Left lung (tissue), 10 donors: Measurements from ENCODE around the gene CARMIL1. TPM values are rescaled to one million over a fixed set of nuclear protein-coding genes. Genes with fewer than 3 reads are reported as not detected.
A peak's percentile ranks its signal among the peaks of the same experiment; 100 is the strongest.

Experiments
- ATAC-seq: fragments of 200-7000 bp; cut with Tn5 transposase; one replicate; pipeline ENCODE4 v1.9.1; 2020; ENCODE audit warnings: moderate library complexity
- DNase-seq, 4 donors: peaks; one replicate each; pipeline ENCODE4 v3.0.0-alpha.2; 2013 to 2020
- H3K27ac ChIP-seq, 2 donors: fragments of 200-600 bp; sonication (generic) in 1 of 2; one replicate each; pipeline versions ENCODE4 v1.5.0 to v1.8.0; 2020 to 2021
- H3K27me3 ChIP-seq, 2 donors: fragments of 200-600 bp; sonication (generic) in 1 of 2; one replicate each; pipeline versions ENCODE4 v1.5.0 to v1.8.0; 2020 to 2021
- H3K36me3 ChIP-seq, 2 donors: fragments of 200-600 bp; sonication (generic) in 1 of 2; one replicate each; pipeline versions ENCODE4 v1.5.0 to v1.8.0; 2020 to 2021
- H3K4me1 ChIP-seq, 2 donors: fragments of 200-600 bp; one replicate each; pipeline ENCODE4 v1.8.0; 2021
- H3K4me3 ChIP-seq, 2 donors: fragments of 200-600 bp; sonication (generic) in 1 of 2; one replicate each; pipeline versions ENCODE4 v1.5.0 to v1.8.0; 2020 to 2021; ENCODE audit warnings: mild to moderate bottlenecking in 1 of 2
- H3K9me3 ChIP-seq, 2 donors: fragments of 200-600 bp; sonication (generic) in 1 of 2; one replicate each; pipeline versions ENCODE4 v1.5.0 to v1.8.0; 2020 to 2021
- CTCF ChIP-seq, 2 donors: fragments of 200-600 bp; sonication (generic) in 1 of 2; IDR thresholded peaks; one replicate each; pipeline versions ENCODE4 v1.5.0 to v1.8.0; 2021; ENCODE audit warnings: antibody characterized with exemption in 2 of 2
- intact Hi-C, 2 donors: fragments of 100-400 bp; cut with DNase I; formaldehyde crosslinking; loops; one replicate each; pipeline versions ENCODE4 v1.11.2 to v1.14.2; 2022
- polyA plus RNA-seq, 6 donors: library from polyadenylated mRNA; unstranded; fragments of 120-200 nt; gene quantifications; one replicate each; pipeline ENCODE4 v1.2.1, GENCODE V29; 2013; ENCODE audit not compliant: insufficient read length in 6 of 6
- total RNA-seq, 2 donors: library from RNA; stranded (reverse); fragmentation: NEBNext Ultra II Directional; extraction: Animal tissue kit (Norgen Biotek cat#: 25700); gene quantifications; one replicate each; pipeline ENCODE4 v1.2.1, GENCODE V29; 2021
- donor health status: DM: no; HTN: yes; CAD: no.
- donor health status: DM: no; HTN: no; CAD: no.

The CARMIL1 gene
- total and polyA plus RNA-seq, 8 donors, result 16.4 to 32.8 (median 27.4) TPM

DNA sequence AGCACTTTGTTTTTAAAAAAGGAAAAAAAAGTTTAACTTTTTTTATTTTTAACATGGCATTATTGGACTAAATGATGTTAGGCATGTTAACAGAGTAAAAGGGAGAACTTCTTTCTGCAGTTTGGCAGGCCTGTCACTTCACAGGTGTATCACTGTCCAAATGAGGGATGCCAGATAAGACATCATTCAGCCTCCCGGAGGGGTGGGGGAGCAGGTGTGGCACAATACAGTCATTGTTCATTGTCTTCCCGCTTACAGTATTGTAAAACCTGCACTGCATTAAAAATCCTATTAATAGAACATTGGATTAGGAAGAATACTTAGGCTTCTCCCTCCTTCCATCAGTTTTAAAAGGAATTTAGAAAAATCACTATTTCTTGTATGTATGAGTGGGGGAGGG is 80.7 kb downstream of the CARMIL1 start:
- TF ChIP-seq CTCF (IDR thresholded peaks at IDR 0.05), result no peak
- no peaks in the 10 kb centered on the region for H3K9me3 ChIP-seq
- ATAC-seq, result no peak
- H3K27ac ChIP-seq, result peak overlapping the region in 1 of 2 donors; percentile 4
- H3K4me1 ChIP-seq, result peaks cover 5 to 16% of the 10 kb centered on the region in 2 donors
- no peaks in the 10 kb centered on the region for H3K27me3 ChIP-seq
- H3K4me3 ChIP-seq, result no peak overlapping the region
- intact Hi-C loops, result no loop called here
- no peak for DNase-seq
- H3K36me3 ChIP-seq, result no peaks in the 10 kb centered on the region

DNA sequence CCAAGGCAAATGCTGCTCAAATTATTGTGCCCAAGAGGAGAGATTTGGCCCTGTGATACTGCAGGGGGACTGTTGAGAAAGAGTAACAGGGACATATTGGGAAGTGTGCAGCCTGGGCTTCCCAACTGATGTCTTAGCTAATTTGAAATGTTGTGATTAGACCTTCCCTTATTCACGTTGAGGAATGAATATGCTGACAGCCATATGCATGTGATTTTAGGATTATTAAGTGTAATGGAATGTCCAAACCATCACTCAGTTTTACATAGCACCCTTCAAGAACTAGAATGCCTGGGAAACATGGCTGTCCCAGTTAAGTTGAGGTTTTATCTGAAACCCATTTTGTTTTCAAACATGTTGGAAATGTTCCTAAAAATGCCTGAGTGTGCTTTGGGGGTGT is 81.4 kb downstream of the CARMIL1 start:
- TF ChIP-seq CTCF (IDR thresholded peaks at IDR 0.05), result no peak
- Histone ChIP-seq H3K4me1 (peaks cover 5 to 16% of the 10 kb centered on the region in 2 donors), H3K27ac (peak overlapping the region in 1 of 2 donors; percentile 4), H3K27me3 (no peaks in the 10 kb centered on the region), H3K36me3 (no peaks in the 10 kb centered on the region), H3K9me3 (no peaks in the 10 kb centered on the region), H3K4me3 (no peak overlapping the region)
- intact Hi-C loops, result no loop called here
- no peak for DNase-seq
- no peak for ATAC-seq

DNA sequence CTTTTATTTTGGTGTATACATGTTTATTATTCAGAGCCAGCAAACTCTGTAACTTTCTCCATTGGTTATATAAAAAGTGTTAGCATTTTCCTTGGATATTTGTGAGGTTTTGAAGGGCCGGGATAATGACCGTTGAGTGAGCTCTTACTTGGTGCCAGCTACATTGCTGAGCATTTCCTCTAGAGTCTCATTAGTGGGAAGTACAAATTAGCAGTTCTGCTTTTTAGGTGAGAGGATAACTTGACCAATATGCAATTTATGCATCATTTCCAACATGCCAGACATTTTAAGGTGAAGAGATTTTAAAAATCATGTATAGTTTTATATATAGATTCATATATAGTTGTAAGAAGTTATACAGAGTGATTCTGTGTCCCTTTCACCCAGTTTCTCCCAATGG is 84.3 kb downstream of the CARMIL1 start:
- peak; percentile 43 for ATAC-seq
- Histone ChIP-seq H3K9me3 (no peaks in the 10 kb centered on the region), H3K4me1 (peaks cover 12 to 23% of the 10 kb centered on the region in 2 donors), H3K4me3 (no peak overlapping the region), H3K27ac (no peak overlapping the region), H3K27me3 (no peaks in the 10 kb centered on the region), H3K36me3 (no peaks in the 10 kb centered on the region)
- intact Hi-C loops, result no loop called here
- no peak for DNase-seq
- TF ChIP-seq CTCF (IDR thresholded peaks at IDR 0.05), result no peak

DNA sequence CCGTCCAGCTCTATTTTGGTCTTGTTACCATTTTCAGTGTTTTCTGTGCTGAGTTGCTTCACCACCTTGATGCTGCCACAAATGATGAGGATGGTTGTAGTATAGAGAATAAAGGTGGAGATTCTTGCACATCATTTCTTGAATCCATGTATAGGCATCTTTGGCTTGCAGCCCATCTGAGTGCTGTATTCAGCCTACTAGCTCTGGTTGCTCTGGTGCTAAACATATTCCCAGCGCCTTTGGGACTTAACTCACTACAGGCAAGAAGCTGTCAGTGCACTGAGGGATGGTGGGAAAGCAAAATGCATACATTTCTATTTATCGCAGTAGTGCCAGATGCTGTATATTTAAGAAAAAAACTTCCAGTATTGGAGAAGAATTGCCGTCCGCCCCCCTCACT is 86.0 kb downstream of the CARMIL1 start:
- Histone ChIP-seq H3K27me3 (no peaks in the 10 kb centered on the region), H3K27ac (no peak overlapping the region), H3K4me1 (peaks cover 6 to 17% of the 10 kb centered on the region in 2 donors), H3K9me3 (no peaks in the 10 kb centered on the region), H3K36me3 (no peaks in the 10 kb centered on the region), H3K4me3 (no peak overlapping the region)
- intact Hi-C loops, result no loop called here
- TF ChIP-seq CTCF (IDR thresholded peaks at IDR 0.05), result no peak
- ATAC-seq (no peak), DNase-seq (no peak)

GRCh38 chr6:25366903-25367545 is 87.8 kb downstream of the CARMIL1 start:
- Histone ChIP-seq H3K27me3 (no peaks in the 10 kb centered on the region), H3K27ac (no peak overlapping the region), H3K36me3 (no peaks in the 10 kb centered on the region), H3K4me1 (peaks cover 10 to 16% of the 10 kb centered on the region in 2 donors), H3K4me3 (no peak overlapping the region), H3K9me3 (no peaks in the 10 kb centered on the region)
- ATAC-seq (peak; percentile 48), DNase-seq (no peak)
- TF ChIP-seq CTCF (IDR thresholded peaks at IDR 0.05), result no peak
- intact Hi-C loops, result no loop called here
